ENCODE measurements around the gene MED12L. TPM values are rescaled to one million over a fixed set of nuclear protein-coding genes. Genes with fewer than 3 reads are reported as not detected.

MED12L gene
- total RNA-seq, 3 donors from 2014 or later, result 0.48 to 1.6 (median 1.6) TPM

- intact Hi-C loops (cut with DNase I; ENCODE audit: low total_unique reads), result loop anchor here (10.0 kb wide), 1 partner anchor 421 kb away; no protein-coding TSS in a partner anchor
- Histone ChIP-seq H3K4me3 (peak overlapping the region in 1 of 3 donors; percentile 4), H3K36me3 (no peaks in the 10 kb centered on the region), H3K27me3 (no peaks in the 10 kb centered on the region), H3K27ac (peak overlapping the region in 1 of 2 donors; percentile 58), H3K4me1 (no peaks in the 10 kb centered on the region), H3K9me3 (no peaks in the 10 kb centered on the region)
- peak; percentile 42 to 69 for DNase-seq (ENCODE audit: low spot score in 2 of 2)
- no peak for TF ChIP-seq POLR2A (IDR thresholded peaks at IDR 0.05)
- TF ChIP-seq, protein P1, sequence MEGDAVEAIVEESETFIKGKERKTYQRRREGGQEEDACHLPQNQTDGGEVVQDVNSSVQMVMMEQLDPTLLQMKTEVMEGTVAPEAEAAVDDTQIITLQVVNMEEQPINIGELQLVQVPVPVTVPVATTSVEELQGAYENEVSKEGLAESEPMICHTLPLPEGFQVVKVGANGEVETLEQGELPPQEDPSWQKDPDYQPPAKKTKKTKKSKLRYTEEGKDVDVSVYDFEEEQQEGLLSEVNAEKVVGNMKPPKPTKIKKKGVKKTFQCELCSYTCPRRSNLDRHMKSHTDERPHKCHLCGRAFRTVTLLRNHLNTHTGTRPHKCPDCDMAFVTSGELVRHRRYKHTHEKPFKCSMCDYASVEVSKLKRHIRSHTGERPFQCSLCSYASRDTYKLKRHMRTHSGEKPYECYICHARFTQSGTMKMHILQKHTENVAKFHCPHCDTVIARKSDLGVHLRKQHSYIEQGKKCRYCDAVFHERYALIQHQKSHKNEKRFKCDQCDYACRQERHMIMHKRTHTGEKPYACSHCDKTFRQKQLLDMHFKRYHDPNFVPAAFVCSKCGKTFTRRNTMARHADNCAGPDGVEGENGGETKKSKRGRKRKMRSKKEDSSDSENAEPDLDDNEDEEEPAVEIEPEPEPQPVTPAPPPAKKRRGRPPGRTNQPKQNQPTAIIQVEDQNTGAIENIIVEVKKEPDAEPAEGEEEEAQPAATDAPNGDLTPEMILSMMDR (IDR thresholded peaks at IDR 0.05), result peak; percentile 66 to 82 (median 74)
These were observed 60.7 kb downstream of the MED12L start for GRCh38 chr3:151146071-151146730.

DNA sequence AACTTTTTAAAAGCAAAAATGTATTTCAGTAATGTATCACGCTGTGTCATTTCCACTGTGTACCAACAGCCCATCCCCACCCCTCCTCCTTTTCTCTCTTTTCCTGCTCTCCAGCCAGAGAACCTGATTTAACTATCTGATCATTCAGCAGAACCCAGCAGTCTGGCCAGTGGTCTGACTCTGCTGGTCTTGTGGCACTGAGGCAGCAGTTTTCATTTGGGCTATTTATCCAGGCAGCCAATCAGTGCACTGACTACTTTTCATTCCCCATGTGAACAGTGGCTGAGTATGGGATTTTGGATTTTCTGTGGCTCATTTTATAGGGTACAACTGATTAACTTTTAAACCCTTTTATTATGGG is 61.2 kb downstream of the MED12L start:
- no peaks in the 10 kb centered on the region for H3K27me3 ChIP-seq
- no peak for TF ChIP-seq POLR2A (IDR thresholded peaks at IDR 0.05)
- TF ChIP-seq, protein P1 (IDR thresholded peaks at IDR 0.05), result no peak
- TF ChIP-seq POLR2AphosphoS5 (IDR thresholded peaks at IDR 0.05), result no peak
- H3K9me3 ChIP-seq, result no peaks in the 10 kb centered on the region
- H3K4me3 ChIP-seq, result no peak overlapping the region
- intact Hi-C loops (cut with DNase I; ENCODE audit: low total_unique reads), result loop anchor here (10.0 kb wide), 1 partner anchor 422 kb away; no protein-coding TSS in a partner anchor
- H3K27ac ChIP-seq, result peak overlapping the region in 1 of 2 donors; percentile 58
- H3K36me3 ChIP-seq, result no peaks in the 10 kb centered on the region
- DNase-seq (ENCODE audit: low spot score in 2 of 2), result no peak
- H3K4me1 ChIP-seq, result no peaks in the 10 kb centered on the region

GRCh38 chr3:151147299-151147698 is 61.8 kb downstream of the MED12L start:
- intact Hi-C loops (cut with DNase I; ENCODE audit: low total_unique reads), result loop anchor here (10.0 kb wide), 1 partner anchor 422 kb away; no protein-coding TSS in a partner anchor
- no peaks in the 10 kb centered on the region for H3K9me3 ChIP-seq
- no peak for DNase-seq (ENCODE audit: low spot score in 2 of 2)
- no peak overlapping the region for H3K27ac ChIP-seq
- no peaks in the 10 kb centered on the region for H3K4me1 ChIP-seq
- H3K4me3 ChIP-seq, result no peak overlapping the region
- TF ChIP-seq, protein P1 (IDR thresholded peaks at IDR 0.05), result no peak
- TF ChIP-seq POLR2A (IDR thresholded peaks at IDR 0.05), result no peak
- TF ChIP-seq POLR2AphosphoS5 (IDR thresholded peaks at IDR 0.05), result no peak
- no peaks in the 10 kb centered on the region for H3K36me3 ChIP-seq
- no peaks in the 10 kb centered on the region for H3K27me3 ChIP-seq

DNA sequence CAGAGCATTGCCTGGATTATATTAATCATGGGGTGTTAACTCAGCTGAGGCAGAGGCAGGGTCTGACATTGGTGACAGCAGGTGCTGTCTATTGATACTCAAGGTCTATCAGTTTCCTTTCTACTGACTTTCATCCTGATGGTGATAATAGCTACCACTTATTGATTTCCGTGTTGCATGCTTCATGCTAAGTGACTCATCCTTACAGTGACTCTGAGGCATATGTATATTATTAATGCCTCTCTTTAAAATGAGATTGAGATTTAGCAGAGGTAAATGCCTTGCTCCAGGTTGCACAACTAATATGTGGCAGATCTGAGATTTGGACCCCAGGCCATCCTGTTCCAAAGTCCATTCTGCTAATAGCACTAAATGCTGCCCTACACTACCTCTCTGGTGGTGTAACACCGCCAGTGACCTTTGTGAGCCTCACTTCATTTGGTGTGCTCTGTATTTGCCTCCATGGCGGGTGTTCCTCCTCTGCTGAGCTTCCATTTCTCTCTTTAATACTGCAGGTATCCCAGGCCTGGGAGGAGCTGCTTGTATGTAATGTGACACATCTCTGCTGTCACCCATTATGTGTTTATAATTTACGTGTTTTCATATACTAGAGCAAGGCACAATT is 67.1 kb downstream of the MED12L start:
- TF ChIP-seq POLR2AphosphoS5 (IDR thresholded peaks at IDR 0.05), result no peak
- TF ChIP-seq POLR2A (IDR thresholded peaks at IDR 0.05), result no peak
- no peak overlapping the region for H3K27ac ChIP-seq
- H3K4me1 ChIP-seq, result no peaks in the 10 kb centered on the region
- H3K36me3 ChIP-seq, result no peaks in the 10 kb centered on the region
- no peak for DNase-seq (ENCODE audit: low spot score in 2 of 2)
- intact Hi-C loops (cut with DNase I; ENCODE audit: low total_unique reads), result no loop called here
- H3K9me3 ChIP-seq, result no peaks in the 10 kb centered on the region
- no peak overlapping the region for H3K4me3 ChIP-seq
- H3K27me3 ChIP-seq, result no peaks in the 10 kb centered on the region

GRCh38 chr3:151154566-151154965 is 69.1 kb downstream of the MED12L start:
- Histone ChIP-seq H3K9me3 (no peaks in the 10 kb centered on the region), H3K27ac (no peak overlapping the region), H3K4me3 (no peak overlapping the region), H3K4me1 (no peaks in the 10 kb centered on the region), H3K27me3 (no peaks in the 10 kb centered on the region), H3K36me3 (no peaks in the 10 kb centered on the region)
- DNase-seq (ENCODE audit: low spot score in 2 of 2), result no peak
- TF ChIP-seq, protein P1 (IDR thresholded peaks at IDR 0.05), result no peak
- TF ChIP-seq POLR2AphosphoS5 (IDR thresholded peaks at IDR 0.05) (no peak), POLR2A (IDR thresholded peaks at IDR 0.05) (no peak)
- intact Hi-C loops (cut with DNase I; ENCODE audit: low total_unique reads), result no loop called here

All from breast epithelium (tissue), 4 donors.